Posterior cingulate gyrus (tissue), 11 donors: ENCODE measurements around the gene IFT57.
"Not testable (repeated sequence)": the region's sequence is repeated elsewhere in the genome, so short reads cannot be mapped to it uniquely, and the experiment has no call there.

Experiments
- DNase-seq, 10 donors: peaks; one replicate each; pipeline versions ENCODE4 v3.0.0 to v3.0.0-alpha.2; 2020 to 2021; ENCODE audit warnings: mixed read lengths in 3 of 10
- intact Hi-C: fragments of 100-400 bp; cut with DNase I; formaldehyde crosslinking; loops from one replicate; pipeline ENCODE4 v1.15.1; 2023

IFT57 gene

GRCh38 chr3:108177536-108177935 lies 44.7 kb downstream of the IFT57 start:
- no peak for DNase-seq
- intact Hi-C loops, result no loop called here

GRCh38 chr3:108175352-108175751 lies 46.9 kb downstream of the IFT57 start:
- DNase-seq, result no peak
- intact Hi-C loops, result no loop called here

GRCh38 chr3:108171106-108171505 lies 51.1 kb downstream of the IFT57 start:
- no peak for DNase-seq
- intact Hi-C loops, result no loop called here

- intact Hi-C loops, result no loop called here
- DNase-seq, result no peak
Observed at GRCh38 chr3:108164391-108164790, 57.8 kb downstream of the IFT57 start.

- intact Hi-C loops, result no loop called here
- DNase-seq, result no peak
Observed at GRCh38 chr3:108159865-108160264, 62.4 kb downstream of the IFT57 start.

- peak in 1 of 10 donors; percentile 43 for DNase-seq
- intact Hi-C loops, result no loop called here
Observed at GRCh38 chr3:108159105-108159504, 63.1 kb downstream of the IFT57 start.

- no peak for DNase-seq
- intact Hi-C loops, result no loop called here
Observed at GRCh38 chr3:108158251-108158650, 64.0 kb downstream of the IFT57 start.

- no peak for DNase-seq
- intact Hi-C loops, result no loop called here
Observed at GRCh38 chr3:108157273-108157672, 65.0 kb downstream of the IFT57 start.

- intact Hi-C loops, result no loop called here
- DNase-seq, result no peak
Observed at GRCh38 chr3:108156312-108156853, 65.8 kb downstream of the IFT57 start.

GRCh38 chr3:108155642-108156041 lies 66.6 kb downstream of the IFT57 start:
- DNase-seq, intact Hi-C loops: not testable (repeated sequence)

GRCh38 chr3:108153451-108153981 lies 68.7 kb downstream of the IFT57 start:
- intact Hi-C loops, result no loop called here
- DNase-seq, result peak in 2 of 10 donors; percentile 19 to 73

GRCh38 chr3:108152274-108152673 lies 70.0 kb downstream of the IFT57 start:
- intact Hi-C loops, result no loop called here
- DNase-seq, result no peak

- intact Hi-C loops, result no loop called here
- DNase-seq, result peak in 1 of 10 donors; percentile 33
Observed at GRCh38 chr3:108150200-108150599, 72.0 kb downstream of the IFT57 start.

- intact Hi-C loops, result no loop called here
- DNase-seq, result no peak
Observed at GRCh38 chr3:108146139-108146538, 76.1 kb downstream of the IFT57 start.

GRCh38 chr3:108145578-108145977 lies 76.6 kb downstream of the IFT57 start:
- DNase-seq, result no peak
- intact Hi-C loops, result no loop called here

GRCh38 chr3:108137460-108137814 lies 84.8 kb downstream of the IFT57 start:
- intact Hi-C loops, result no loop called here
- DNase-seq, result no peak

GRCh38 chr3:108136561-108137459 lies 85.4 kb downstream of the IFT57 start:
- DNase-seq, result no peak
- intact Hi-C loops, result no loop called here

GRCh38 chr3:108134555-108134880 lies 87.7 kb downstream of the IFT57 start:
- intact Hi-C loops, result no loop called here
- DNase-seq, result no peak

GRCh38 chr3:108133858-108134554 lies 88.2 kb downstream of the IFT57 start:
- intact Hi-C loops, result no loop called here

GRCh38 chr3:108133048-108133369 lies 89.2 kb downstream of the IFT57 start:
- intact Hi-C loops, result no loop called here
- DNase-seq, result no peak

More at GRCh38 chr3:108133858-108134554, 88.2 kb downstream of the IFT57 start:
- no peak for DNase-seq

GRCh38 chr3:108131475-108132134 lies 90.6 kb downstream of the IFT57 start:
- intact Hi-C loops, result no loop called here

More at GRCh38 chr3:108131475-108132134, 90.6 kb downstream of the IFT57 start:
- DNase-seq, result no peak
